Measurements from ENCODE around the gene CCDC121.
"Not testable (repeated sequence)": the region's sequence is repeated elsewhere in the genome, so short reads cannot be mapped to it uniquely, and the experiment has no call there.

CCDC121 gene

GRCh38 chr2:27634291-27634690 lies 5.5 kb upstream of the CCDC121 start:
- FAIRE-seq, result no peak

- not testable (repeated sequence) for FAIRE-seq
These were observed 1.4 kb upstream of the CCDC121 start for GRCh38 chr2:27630257-27630656.

- peak; percentile 33 for FAIRE-seq
These were observed 647 bp downstream of the CCDC121 start for GRCh38 chr2:27627963-27628766.

- not testable (repeated sequence) for FAIRE-seq
These were observed 1.9 kb downstream of the CCDC121 start for GRCh38 chr2:27626921-27627320.

- FAIRE-seq, result not testable (repeated sequence)
These were observed 2.5 kb downstream of the CCDC121 start for GRCh38 chr2:27626323-27626722.

GRCh38 chr2:27624943-27625342 lies 3.9 kb downstream of the CCDC121 start:
- no peak for FAIRE-seq

- FAIRE-seq, result no peak
These were observed 5.9 kb downstream of the CCDC121 start for GRCh38 chr2:27622921-27623384.

- peak; percentile 60 for FAIRE-seq
These were observed 7.3 kb downstream of the CCDC121 start for GRCh38 chr2:27621524-27621923.

- no peak for FAIRE-seq
These were observed 13.5 kb downstream of the CCDC121 start for GRCh38 chr2:27615316-27615715.

GRCh38 chr2:27613985-27614384 lies 14.8 kb downstream of the CCDC121 start:
- no peak for FAIRE-seq

- FAIRE-seq, result no peak
These were observed 22.2 kb downstream of the CCDC121 start for GRCh38 chr2:27606611-27607010.

- FAIRE-seq, result no peak
These were observed 32.2 kb downstream of the CCDC121 start for GRCh38 chr2:27596627-27597026.

GRCh38 chr2:27595412-27595811 lies 33.4 kb downstream of the CCDC121 start:
- FAIRE-seq, result not testable (repeated sequence)

GRCh38 chr2:27594020-27594703 lies 34.6 kb downstream of the CCDC121 start:
- FAIRE-seq, result not testable (repeated sequence)

GRCh38 chr2:27593240-27593639 lies 35.6 kb downstream of the CCDC121 start:
- FAIRE-seq, result no peak

- FAIRE-seq, result no peak
These were observed 37.1 kb downstream of the CCDC121 start for GRCh38 chr2:27591745-27592144.

- FAIRE-seq, result no peak
These were observed 40.5 kb downstream of the CCDC121 start for GRCh38 chr2:27588308-27588707.

- no peak for FAIRE-seq
These were observed 41.8 kb downstream of the CCDC121 start for GRCh38 chr2:27587025-27587424.

GRCh38 chr2:27584597-27584996 lies 44.2 kb downstream of the CCDC121 start:
- FAIRE-seq, result no peak

GRCh38 chr2:27583390-27583915 lies 45.4 kb downstream of the CCDC121 start:
- no peak for FAIRE-seq

GRCh38 chr2:27582695-27583389 lies 46.0 kb downstream of the CCDC121 start, which contains the start of gene ZNF512:
Gene ZNF512 (plus strand): TSS chr2:27583042. CDS start chr2:27583113, 71 bp downstream.
- FAIRE-seq, result no peak

- FAIRE-seq, result no peak
These were observed 46.6 kb downstream of the CCDC121 start for GRCh38 chr2:27582129-27582694.
